ENCODE data around the gene CTTN.

CTTN gene

DNA sequence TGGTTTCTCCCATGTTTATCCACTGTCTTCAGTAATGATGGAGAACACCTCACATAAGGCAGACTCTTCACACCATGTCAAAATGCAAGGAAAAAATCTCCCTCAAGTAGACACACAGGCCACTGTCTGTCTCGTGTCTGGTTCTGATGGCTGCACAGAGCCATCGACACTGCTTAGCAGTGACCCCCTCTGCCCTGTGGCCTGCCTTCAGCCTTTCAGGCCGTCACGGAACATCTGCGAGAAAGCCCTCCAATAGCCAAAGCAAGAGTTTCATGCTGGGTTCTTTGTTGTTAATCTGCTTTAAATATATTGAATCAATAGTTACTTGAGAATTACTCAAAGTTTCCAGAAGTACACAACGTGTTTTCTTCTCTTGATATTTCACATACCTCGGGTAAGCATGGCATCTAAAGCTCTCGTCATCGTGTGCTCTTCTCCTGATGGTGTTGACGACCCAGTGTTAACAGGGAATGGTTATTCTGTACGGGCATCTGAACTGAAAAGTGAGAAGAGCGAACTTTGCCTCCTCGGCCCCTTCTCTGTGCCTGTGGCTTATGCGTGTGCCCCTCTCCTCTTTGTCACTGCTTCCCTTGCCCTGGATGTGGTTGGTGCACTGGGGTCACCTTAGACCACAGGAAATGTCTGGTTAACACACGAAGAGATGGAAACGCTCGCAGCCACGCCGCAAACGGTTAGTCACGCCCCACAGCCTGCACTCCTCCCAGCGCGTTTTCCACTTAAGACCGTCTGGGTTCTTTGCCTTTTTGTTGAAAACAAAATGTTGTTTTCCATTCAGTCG lies 33.4 kb upstream of the CTTN start:
- no peak overlapping the region for H3K27ac ChIP-seq
- CTCF ChIA-PET, result no interaction called here
- DNase-seq (ENCODE audit: low spot score), result no peak
- TF ChIP-seq, protein P1, sequence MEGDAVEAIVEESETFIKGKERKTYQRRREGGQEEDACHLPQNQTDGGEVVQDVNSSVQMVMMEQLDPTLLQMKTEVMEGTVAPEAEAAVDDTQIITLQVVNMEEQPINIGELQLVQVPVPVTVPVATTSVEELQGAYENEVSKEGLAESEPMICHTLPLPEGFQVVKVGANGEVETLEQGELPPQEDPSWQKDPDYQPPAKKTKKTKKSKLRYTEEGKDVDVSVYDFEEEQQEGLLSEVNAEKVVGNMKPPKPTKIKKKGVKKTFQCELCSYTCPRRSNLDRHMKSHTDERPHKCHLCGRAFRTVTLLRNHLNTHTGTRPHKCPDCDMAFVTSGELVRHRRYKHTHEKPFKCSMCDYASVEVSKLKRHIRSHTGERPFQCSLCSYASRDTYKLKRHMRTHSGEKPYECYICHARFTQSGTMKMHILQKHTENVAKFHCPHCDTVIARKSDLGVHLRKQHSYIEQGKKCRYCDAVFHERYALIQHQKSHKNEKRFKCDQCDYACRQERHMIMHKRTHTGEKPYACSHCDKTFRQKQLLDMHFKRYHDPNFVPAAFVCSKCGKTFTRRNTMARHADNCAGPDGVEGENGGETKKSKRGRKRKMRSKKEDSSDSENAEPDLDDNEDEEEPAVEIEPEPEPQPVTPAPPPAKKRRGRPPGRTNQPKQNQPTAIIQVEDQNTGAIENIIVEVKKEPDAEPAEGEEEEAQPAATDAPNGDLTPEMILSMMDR (conservative IDR thresholded peaks at IDR 0.05; ENCODE audit: low read depth), result no peak
- POLR2A ChIA-PET (ENCODE audit: low non-redundant PET), result no interaction called here

DNA sequence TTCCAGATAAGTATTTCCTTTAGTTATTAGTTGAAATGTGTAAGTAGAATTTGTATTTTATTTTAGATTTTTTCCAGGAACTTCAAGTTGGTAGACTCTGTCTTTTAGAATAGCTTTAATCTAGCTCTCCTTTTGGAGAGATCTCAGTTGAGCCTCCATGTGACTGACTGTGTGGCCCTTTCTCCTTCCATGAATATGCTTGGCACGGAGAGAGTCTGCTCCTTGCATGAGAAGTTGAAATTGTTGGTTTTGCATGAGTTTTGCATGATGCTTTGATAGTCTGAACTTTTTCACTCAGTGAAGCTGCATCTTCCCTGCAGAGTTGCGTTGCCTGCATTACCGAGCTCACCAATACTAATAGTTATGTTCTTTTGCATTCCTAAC lies 32.8 kb upstream of the CTTN start:
- ChIA-PET POLR2A (ENCODE audit: low non-redundant PET) (no interaction called here), CTCF (no interaction called here)
- TF ChIP-seq, protein P1 (conservative IDR thresholded peaks at IDR 0.05; ENCODE audit: low read depth), result no peak

DNA sequence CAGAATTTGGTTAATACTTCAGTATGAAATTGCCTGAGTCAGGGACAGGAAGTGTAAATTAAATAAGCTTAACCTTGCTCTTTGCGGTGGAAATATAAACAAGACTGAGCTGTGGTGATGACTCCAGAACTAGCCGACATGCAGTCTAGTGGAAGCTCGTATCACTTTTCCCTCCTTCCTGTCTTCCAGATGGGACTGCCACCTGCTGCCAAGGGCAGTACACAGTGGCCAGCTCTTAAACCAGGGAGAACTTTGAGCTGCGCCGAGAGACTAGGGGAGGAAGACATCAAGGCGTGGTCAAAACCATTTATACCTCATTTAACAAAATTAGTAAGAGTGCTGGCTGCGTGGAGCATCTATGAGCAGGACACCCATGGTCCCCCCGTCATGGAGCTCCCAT lies 31.3 kb upstream of the CTTN start:
- CTCF ChIA-PET, result interaction anchor here (0.6 kb wide), 1 partner anchor 40 kb away, joined by 3 read pairs; no protein-coding TSS in a partner anchor
- no peak overlapping the region for H3K27ac ChIP-seq
- POLR2A ChIA-PET (ENCODE audit: low non-redundant PET), result interaction anchor here (0.6 kb wide), 1 partner anchor 9 kb away, joined by 5 read pairs; no protein-coding TSS in a partner anchor
- TF ChIP-seq, protein P1 (conservative IDR thresholded peaks at IDR 0.05; ENCODE audit: low read depth), result no peak
- no peak for DNase-seq (ENCODE audit: low spot score)

More for the DNA sequence above, 32.8 kb upstream of the CTTN start:
- DNase-seq (ENCODE audit: low spot score), result no peak
- H3K27ac ChIP-seq, result no peak overlapping the region

DNA sequence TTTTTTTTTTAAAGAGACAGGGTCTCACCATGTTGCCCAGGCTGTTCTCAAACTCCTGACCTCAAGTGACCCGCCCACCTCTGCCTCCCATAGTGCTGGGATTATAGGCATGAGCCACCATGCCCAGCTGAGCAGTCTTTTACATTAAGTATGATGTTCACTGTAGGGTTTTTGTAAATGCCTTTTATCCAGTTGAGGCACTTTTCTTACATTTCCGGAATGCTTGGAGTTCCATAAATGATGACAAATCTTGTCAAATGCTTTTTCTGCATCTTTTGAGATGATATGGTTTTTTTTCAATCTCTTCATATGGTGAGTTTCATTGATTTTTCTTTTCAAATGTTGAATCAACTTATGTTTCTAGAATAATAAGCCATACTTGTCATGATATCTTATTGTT lies 29.4 kb upstream of the CTTN start:
- no peak overlapping the region for H3K27ac ChIP-seq
- no peak for DNase-seq (ENCODE audit: low spot score)
- CTCF ChIA-PET, result interaction anchor here (0.7 kb wide), 1 partner anchor 580 kb away, joined by 4 read pairs; no protein-coding TSS in a partner anchor
- TF ChIP-seq, protein P1 (conservative IDR thresholded peaks at IDR 0.05; ENCODE audit: low read depth), result no peak
- POLR2A ChIA-PET (ENCODE audit: low non-redundant PET), result no interaction called here

DNA sequence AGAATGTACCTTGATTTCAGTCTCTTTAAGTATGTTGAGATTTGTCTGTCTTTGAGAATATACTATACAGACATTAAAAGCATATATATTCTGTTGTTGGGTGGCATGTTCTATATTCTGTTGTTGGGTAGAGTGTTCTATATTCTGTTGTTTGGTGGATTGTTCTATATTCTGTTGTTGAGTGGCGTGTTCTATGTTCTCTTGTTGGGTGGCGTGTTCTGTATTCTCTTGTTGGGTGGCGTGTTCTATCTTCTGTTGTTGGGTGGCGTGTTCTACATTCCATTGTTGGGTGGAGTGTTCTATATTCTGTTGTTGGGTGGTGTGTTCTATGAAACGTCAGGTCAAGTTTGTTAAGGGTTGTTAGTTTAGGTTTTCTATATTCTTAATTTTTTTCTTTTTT lies 27.1 kb upstream of the CTTN start:
- TF ChIP-seq, protein P1 (conservative IDR thresholded peaks at IDR 0.05; ENCODE audit: low read depth), result no peak
- ChIA-PET POLR2A (ENCODE audit: low non-redundant PET) (no interaction called here), CTCF (interaction anchor here (0.6 kb wide), 1 partner anchor 44 kb away, joined by 3 read pairs; no protein-coding TSS in a partner anchor)
- H3K27ac ChIP-seq, result no peak overlapping the region
- DNase-seq (ENCODE audit: low spot score), result no peak

DNA sequence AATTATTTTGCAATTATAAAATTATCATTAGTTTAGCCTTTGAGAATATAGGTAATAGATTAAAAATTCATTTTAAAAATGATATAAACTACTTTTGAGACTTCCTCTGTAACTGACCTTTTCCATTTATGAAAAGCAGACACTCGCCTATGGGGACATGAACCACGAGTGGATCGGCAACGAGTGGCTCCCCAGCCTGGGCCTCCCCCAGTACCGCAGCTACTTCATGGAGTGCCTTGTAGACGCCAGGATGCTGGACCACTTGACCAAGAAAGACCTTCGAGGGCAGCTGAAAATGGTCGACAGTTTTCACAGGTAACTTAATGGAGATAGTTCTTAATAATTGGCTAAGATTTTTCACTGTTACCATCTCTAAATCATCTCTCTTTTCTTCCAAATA lies 26.3 kb upstream of the CTTN start:
- no peak for DNase-seq (ENCODE audit: low spot score)
- TF ChIP-seq, protein P1 (conservative IDR thresholded peaks at IDR 0.05; ENCODE audit: low read depth), result no peak
- POLR2A ChIA-PET (ENCODE audit: low non-redundant PET), result no interaction called here
- CTCF ChIA-PET, result interaction anchor here (0.6 kb wide), 1 partner anchor 1013 kb away, joined by 4 read pairs; no protein-coding TSS in a partner anchor
- H3K27ac ChIP-seq, result no peak overlapping the region
